T-helper 1 cell treated with Interleukin-12 subunit alpha and Interleukin-12 subunit beta and Interleukin-4 antibody, amounts not matched to agents 30 μg/mL and 1 μg/mL, for 36 hours (primary cell): Measurements from ENCODE around the gene PDGFA.
A peak's percentile ranks its signal among the peaks of the same experiment; 100 is the strongest.

Source experiments
- H3K27ac Mint-ChIP-seq: one replicate; pipeline ENCODE4 v1.8.0; 2021; ENCODE audit warnings: mild to moderate bottlenecking, mixed read lengths
- H3K27me3 Mint-ChIP-seq: one replicate; pipeline ENCODE4 v1.8.0; 2021; ENCODE audit warnings: low read depth, mixed read lengths
- H3K36me3 Mint-ChIP-seq: one replicate; pipeline ENCODE4 v1.8.0; 2021; ENCODE audit warnings: low read depth, mixed read lengths
- H3K4me1 Mint-ChIP-seq: one replicate; pipeline ENCODE4 v1.8.0; 2021; ENCODE audit warnings: low read depth, mixed read lengths
- H3K4me3 Mint-ChIP-seq: one replicate; pipeline ENCODE4 v1.8.0; 2021; ENCODE audit warnings: mild to moderate bottlenecking, moderate library complexity, mixed read lengths
- H3K9me3 Mint-ChIP-seq: one replicate; pipeline ENCODE4 v1.8.0; 2021; ENCODE audit warnings: mixed read lengths

The PDGFA gene

DNA sequence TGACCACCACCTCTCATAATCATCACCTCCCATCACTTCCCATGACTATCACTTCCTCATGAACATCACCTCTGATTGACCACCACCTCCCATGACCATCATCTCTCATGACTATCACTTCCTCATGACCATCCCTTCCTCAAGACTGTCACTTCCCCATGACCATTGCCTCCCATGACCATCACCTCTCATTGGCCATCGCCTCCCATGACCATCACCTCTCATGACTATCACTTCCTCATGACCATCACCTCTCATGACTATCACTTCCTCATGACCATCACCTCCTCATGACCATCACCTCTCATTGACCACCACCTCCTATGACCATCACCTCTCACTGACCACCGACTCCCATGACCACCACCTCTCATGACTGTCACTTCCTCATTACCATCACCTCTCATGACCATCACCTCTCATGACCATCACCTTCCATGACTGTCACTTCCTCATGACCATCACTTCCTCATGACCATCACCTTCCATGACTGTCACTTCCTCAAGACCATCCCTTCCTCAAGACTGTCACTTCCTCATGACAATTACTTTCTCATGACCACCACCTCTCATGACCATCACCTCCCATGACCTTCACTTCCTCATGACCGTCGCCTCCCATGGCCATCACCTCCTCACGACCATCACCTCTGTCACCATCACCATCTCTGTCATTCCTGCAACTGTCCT, 51.6 kb downstream of the PDGFA start:
- Mint-ChIP-seq H3K27me3 (no peaks in the 10 kb centered on the region), H3K9me3 (peaks cover 15% of the 10 kb centered on the region), H3K4me3 (no peak overlapping the region), H3K27ac (peak overlapping the region; percentile 23), H3K4me1 (no peaks in the 10 kb centered on the region), H3K36me3 (no peaks in the 10 kb centered on the region)

DNA sequence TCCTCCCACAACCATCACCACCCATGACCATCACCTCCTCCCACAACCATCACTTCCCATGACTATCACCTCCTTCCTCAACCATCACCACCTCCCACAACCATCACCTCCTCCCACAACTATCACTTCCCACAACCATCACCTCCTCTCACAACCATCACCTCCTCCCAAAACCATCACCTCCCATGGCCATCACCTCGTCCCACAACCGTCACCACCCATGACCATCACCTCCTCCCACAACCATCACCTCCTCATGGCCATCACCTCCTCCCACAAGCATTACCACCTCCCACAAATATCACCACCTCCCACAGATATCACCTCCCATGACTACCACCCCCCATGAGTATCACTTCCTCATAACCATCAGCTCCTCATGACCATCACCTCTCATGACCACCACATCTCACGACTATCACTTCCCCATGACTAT, 52.2 kb downstream of the PDGFA start:
- Mint-ChIP-seq H3K27ac (no peak overlapping the region), H3K4me1 (no peaks in the 10 kb centered on the region), H3K27me3 (no peaks in the 10 kb centered on the region), H3K9me3 (peaks cover 15% of the 10 kb centered on the region), H3K4me3 (no peak overlapping the region), H3K36me3 (no peaks in the 10 kb centered on the region)

DNA sequence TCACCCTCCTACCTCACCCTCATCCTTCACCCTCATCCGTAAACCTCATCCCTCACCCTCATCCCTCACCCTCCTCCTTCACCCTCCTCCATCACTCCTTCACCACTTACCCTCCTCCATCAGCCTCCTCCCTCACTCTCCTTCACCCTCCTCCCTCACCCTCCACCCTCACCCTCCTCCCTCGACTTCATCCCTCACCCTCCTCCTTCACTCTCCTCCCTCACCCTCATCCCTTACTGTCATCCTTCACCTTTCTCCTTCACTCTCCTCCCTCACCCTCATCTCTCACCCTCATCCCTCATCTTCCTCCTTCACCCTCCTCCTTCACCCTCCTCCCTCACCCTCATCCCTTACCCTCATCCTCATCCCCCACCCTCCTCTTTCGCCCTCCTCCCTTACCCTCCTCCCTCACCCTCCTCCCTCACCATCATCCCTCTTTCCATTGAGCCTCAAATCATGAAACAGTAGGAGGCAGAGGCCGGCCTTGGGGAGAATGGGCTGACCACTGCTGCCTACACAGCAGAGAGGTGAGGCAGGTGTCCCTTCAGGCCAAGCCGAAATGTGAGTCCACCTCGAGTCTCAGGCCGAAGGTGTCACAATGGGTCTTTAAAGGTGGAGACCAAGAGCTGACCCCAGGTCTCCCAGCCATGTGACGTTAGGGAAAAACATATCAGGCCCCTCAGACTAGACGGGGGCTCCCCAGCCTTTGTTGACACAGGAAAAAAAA, 53.0 kb downstream of the PDGFA start:
- H3K27me3 Mint-ChIP-seq: no peaks in the 10 kb centered on the region
- H3K27ac Mint-ChIP-seq: no peak overlapping the region
- H3K9me3 Mint-ChIP-seq: peaks cover 15% of the 10 kb centered on the region
- H3K4me3 Mint-ChIP-seq: no peak overlapping the region
- H3K36me3 Mint-ChIP-seq: no peaks in the 10 kb centered on the region
- no peaks in the 10 kb centered on the region for H3K4me1 Mint-ChIP-seq

DNA sequence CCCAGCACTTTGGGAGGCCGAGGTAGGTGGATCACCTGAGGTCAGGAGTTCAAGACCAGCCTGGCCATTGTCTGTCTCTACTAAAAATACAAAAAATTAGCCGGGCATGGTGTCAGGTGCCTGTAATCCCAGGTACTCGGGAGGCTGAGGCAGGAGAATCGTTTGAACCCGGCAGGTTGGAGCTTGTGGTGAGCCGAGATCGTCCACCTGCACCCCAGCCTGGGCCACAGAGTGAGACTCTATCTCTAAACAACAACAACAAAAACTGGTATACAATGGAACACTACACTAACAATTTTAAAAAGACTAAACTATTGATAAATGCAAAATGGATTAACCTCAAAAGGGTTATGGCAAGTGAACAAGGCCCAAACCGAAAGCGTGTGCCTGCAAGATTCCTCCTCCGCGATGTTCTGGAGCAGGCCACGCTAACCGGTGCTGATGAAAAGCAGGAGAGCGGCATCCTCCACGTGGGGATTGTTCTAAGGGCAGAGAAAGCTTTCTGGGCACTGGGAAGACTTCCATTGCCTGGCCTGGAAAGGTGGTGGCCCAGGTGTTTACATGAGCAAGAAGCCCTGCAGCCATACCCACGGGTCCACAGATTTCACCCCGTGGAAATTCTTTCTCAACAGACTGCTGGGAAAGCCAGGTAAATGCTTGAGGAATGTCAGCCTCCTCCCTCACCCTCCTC, 53.8 kb downstream of the PDGFA start:
- Mint-ChIP-seq H3K27ac (no peak overlapping the region), H3K4me3 (no peak overlapping the region), H3K27me3 (no peaks in the 10 kb centered on the region), H3K9me3 (peaks cover 15% of the 10 kb centered on the region), H3K4me1 (no peaks in the 10 kb centered on the region), H3K36me3 (no peaks in the 10 kb centered on the region)

DNA sequence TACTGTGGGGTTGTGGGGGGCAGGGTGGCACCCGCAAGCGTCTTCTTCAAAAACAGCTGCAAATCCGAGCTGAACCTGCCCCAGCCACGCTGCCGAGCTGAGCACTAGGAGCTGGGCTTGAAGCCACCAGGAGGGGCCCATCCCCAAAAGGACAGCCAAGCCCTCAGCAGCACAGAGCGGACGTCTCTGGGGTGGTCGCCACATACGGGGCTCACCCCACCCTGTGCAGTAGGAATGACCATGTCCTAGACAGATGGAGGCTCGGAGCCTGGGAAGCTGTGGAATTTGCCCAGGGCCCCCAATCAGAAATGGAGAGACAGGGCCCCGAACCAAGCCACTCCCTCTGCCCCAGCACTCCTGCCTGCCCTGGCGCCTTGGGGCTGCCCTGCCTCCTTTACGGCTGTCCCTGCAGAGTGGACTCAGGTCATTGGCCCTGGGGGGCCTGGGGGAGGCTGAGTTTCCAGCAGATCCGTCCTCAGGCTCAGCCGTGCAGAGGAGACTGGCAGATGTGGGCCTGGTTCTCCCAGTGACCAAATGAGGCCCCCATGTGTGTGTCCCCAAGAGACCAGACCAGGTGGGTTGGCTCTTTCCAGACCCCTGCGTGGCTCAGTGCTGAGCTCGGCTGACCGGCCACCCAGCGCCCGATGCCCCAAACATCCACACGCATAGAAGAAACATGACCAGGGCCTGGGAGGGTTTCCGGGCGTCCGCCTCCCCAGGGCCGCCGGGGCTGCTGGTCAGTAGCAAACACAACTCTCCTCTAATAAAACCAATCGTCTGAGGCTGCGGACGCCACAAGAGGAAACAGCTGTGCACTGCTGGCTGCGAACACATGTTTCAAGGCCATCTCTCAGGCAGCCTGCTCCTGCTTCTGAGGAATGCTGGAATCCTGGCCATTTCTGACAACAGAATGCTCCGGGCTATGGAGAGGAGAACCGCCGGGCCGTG, 54.9 kb downstream of the PDGFA start:
- Mint-ChIP-seq H3K27ac (no peak overlapping the region), H3K9me3 (peaks cover 15% of the 10 kb centered on the region), H3K4me1 (no peaks in the 10 kb centered on the region), H3K4me3 (no peak overlapping the region), H3K36me3 (no peaks in the 10 kb centered on the region), H3K27me3 (no peaks in the 10 kb centered on the region)

DNA sequence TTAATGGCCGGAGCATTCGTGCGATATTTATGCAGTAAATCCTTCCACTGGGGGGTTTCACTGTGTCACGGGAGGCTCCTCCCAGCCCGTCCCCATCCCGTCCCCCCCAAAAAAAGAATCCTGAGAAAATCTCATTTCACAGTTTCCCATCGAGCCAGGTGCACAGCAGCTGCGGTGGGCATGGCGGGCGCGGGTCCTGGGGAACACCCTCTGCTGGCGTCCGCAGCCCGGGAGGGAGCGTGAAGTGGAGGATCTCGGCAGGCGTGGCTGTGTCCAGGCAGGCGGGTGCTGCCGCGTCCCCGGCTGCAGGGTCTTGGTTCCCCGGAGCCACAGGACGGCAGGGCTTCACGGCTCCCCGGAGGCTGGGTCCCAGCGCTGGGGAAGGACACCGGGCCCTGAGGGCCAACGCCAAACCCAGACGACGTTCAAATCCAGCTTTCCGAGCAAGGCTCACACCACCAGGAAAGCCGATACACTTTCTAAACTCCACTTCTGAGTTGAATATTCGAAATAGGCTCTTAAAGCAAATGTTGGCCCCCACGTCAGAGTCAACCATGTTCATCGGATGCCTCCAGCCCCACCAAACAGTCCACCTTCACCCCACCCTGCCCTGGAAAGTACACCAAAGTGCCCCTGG, 55.7 kb downstream of the PDGFA start:
- Mint-ChIP-seq H3K27ac (no peak overlapping the region), H3K9me3 (peaks cover 15% of the 10 kb centered on the region), H3K36me3 (no peaks in the 10 kb centered on the region), H3K27me3 (no peaks in the 10 kb centered on the region), H3K4me1 (no peaks in the 10 kb centered on the region), H3K4me3 (no peak overlapping the region)

DNA sequence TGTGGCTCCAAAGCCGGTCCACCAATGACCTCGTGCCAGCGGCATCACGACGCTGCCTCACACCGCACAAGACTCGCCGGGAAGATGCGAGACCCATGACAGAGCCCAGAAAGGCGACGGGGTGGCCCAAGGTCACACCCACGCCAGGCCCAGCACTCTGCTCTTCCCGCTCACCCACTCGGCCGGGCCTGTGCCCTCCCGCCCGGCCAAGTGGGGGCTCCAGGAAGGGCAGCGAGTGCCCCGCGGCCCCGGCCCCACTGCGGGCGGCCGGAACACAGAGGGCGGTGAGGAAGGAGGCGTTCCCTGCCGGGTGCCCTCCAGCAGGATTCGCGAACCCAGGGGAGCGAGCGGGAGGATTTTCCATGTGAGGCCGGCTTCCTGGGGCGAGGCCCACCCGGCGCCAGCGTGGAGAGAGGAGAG, 56.3 kb downstream of the PDGFA start:
- H3K27ac Mint-ChIP-seq: no peak overlapping the region
- no peak overlapping the region for H3K4me3 Mint-ChIP-seq
- no peaks in the 10 kb centered on the region for H3K4me1 Mint-ChIP-seq
- no peaks in the 10 kb centered on the region for H3K27me3 Mint-ChIP-seq
- peaks cover 12% of the 10 kb centered on the region for H3K9me3 Mint-ChIP-seq
- H3K36me3 Mint-ChIP-seq: no peaks in the 10 kb centered on the region

DNA sequence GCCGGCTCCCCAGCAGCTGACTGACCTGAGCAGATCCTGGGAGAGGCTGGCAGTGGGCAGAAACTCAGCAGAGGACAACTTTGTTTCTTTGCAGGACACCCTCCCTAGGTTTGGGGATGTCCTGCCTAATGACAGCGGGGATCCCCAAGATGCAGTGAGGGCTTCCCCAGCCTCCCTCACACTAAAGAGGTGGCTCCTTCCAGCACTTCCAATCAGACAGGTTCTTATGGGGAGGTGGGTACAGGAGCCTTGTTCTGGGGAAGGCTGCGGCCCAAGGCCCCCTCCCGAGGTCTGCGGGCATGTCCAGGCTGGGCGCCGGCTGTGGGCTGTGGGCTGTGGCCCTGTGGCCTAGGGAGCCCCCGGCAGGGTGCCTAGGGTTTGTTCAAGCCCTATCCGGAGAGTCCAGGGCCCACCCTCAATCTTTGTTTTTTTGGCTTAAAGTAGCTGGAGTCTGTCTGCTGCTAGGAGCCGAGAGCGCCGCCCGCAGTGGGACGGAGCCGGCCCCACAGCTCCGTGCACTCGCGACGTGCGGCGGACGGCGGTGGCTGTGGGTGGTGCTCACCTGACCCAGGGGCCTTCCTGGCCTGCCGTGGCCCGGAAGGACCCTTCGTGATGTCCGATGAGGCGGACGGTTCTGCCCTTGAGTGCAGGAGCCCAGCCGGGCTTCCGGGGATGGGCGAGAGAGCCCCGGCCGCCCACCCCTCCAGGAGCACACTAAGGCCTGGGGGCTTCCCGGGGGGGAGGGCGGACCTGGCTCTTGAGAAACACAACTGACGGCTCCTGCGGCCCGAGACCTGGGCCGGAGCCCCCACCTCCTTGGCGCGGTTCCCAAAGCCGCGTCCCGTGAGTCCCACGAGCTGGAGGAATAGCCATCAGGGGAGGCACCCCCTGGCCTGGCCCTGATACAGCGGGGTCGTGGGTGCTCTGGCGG, 57.2 kb downstream of the PDGFA start:
- Mint-ChIP-seq H3K4me1 (no peaks in the 10 kb centered on the region), H3K27ac (no peak overlapping the region), H3K36me3 (no peaks in the 10 kb centered on the region), H3K9me3 (peaks cover 3% of the 10 kb centered on the region), H3K4me3 (no peak overlapping the region), H3K27me3 (no peaks in the 10 kb centered on the region)

DNA sequence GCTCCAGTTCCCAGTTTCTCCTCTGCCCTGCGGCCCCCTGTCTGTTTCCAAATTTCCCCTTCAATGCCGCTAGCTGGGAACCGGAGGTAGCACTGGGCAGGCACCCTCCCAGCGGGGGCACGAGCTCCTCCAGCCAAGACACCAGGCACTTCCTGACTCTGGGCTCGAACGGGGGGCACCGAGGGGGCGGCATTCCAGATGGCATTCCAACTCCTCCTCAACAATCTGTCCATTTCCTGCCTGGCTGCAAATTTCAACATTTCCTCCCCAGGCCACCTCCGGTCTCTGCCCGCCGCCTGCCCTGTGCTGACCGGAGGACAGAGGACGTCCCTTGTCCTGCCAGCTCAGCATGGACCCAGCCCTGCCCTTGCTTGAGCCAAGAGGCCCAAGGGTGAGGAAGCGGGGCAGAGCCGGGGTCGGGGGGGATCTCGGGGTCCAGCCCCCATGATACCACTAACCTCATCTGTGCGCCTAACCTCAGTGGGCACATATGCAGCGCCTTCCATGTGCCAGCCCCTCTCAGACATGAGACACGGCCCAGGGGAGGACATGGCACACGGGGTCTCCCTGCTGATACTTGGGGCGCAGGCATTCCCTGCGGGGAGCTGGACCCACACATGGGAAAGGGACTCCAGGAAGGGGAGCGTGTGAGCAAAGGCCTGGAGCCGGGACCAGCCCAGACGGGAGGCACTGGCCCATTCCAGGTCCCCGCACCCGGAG, 58.0 kb downstream of the PDGFA start:
- no peaks in the 10 kb centered on the region for H3K4me1 Mint-ChIP-seq
- no peaks in the 10 kb centered on the region for H3K27me3 Mint-ChIP-seq
- no peaks in the 10 kb centered on the region for H3K9me3 Mint-ChIP-seq
- no peak overlapping the region for H3K4me3 Mint-ChIP-seq
- H3K27ac Mint-ChIP-seq: no peak overlapping the region
- H3K36me3 Mint-ChIP-seq: no peaks in the 10 kb centered on the region

GRCh38 chr7:461117-461452, 58.6 kb downstream of the PDGFA start:
- H3K27ac Mint-ChIP-seq: no peak overlapping the region
- H3K9me3 Mint-ChIP-seq: no peaks in the 10 kb centered on the region
- no peaks in the 10 kb centered on the region for H3K36me3 Mint-ChIP-seq
- no peak overlapping the region for H3K4me3 Mint-ChIP-seq
- no peaks in the 10 kb centered on the region for H3K4me1 Mint-ChIP-seq
- H3K27me3 Mint-ChIP-seq: no peaks in the 10 kb centered on the region

- H3K4me3 Mint-ChIP-seq: no peak overlapping the region
- H3K27ac Mint-ChIP-seq: no peak overlapping the region
- no peaks in the 10 kb centered on the region for H3K4me1 Mint-ChIP-seq
- no peaks in the 10 kb centered on the region for H3K36me3 Mint-ChIP-seq
- H3K27me3 Mint-ChIP-seq: no peaks in the 10 kb centered on the region
- H3K9me3 Mint-ChIP-seq: no peaks in the 10 kb centered on the region
Measured at GRCh38 chr7:460374-461116, 59.1 kb downstream of the PDGFA start.
